Stimulated activated CD4-positive, alpha-beta T cell treated with anti-CD3 and anti-CD28 coated beads, Interleukin-1b, Interleukin-23, amount 100 ng/mL, for 1 hour (primary cell): Measurements from ENCODE around the gene CRABP1.

Experiments used
- DNase-seq, 2 donors: peaks; one replicate each; pipeline ENCODE4 v3.0.0-alpha.2; 2020; ENCODE audit warnings: low read depth in 2 of 2

The CRABP1 gene

GRCh38 chr15:78317145-78317836 lies 22.9 kb upstream of the CRABP1 start:
- DNase-seq = no peak

GRCh38 chr15:78319588-78319987 lies 20.6 kb upstream of the CRABP1 start:
- DNase-seq = no peak

- DNase-seq = no peak
These were observed 20.0 kb upstream of the CRABP1 start for GRCh38 chr15:78320183-78320582.

GRCh38 chr15:78321041-78321570 lies 19.0 kb upstream of the CRABP1 start:
- no peak for DNase-seq

GRCh38 chr15:78321786-78322185 lies 18.4 kb upstream of the CRABP1 start:
- no peak for DNase-seq

- DNase-seq = no peak
These were observed 17.9 kb upstream of the CRABP1 start for GRCh38 chr15:78322243-78322642.

GRCh38 chr15:78322724-78323521 lies 17.2 kb upstream of the CRABP1 start:
- DNase-seq = no peak

GRCh38 chr15:78323693-78324092 lies 16.5 kb upstream of the CRABP1 start:
- DNase-seq = no peak

GRCh38 chr15:78324144-78324543 lies 16.0 kb upstream of the CRABP1 start:
- DNase-seq = no peak

- DNase-seq = no peak
These were observed 14.9 kb upstream of the CRABP1 start for GRCh38 chr15:78325092-78325843.

GRCh38 chr15:78327466-78327865 lies 12.7 kb upstream of the CRABP1 start:
- DNase-seq = no peak

- no peak for DNase-seq
These were observed 10.5 kb upstream of the CRABP1 start for GRCh38 chr15:78329625-78330024.

GRCh38 chr15:78334845-78335244 lies 5.3 kb upstream of the CRABP1 start:
- DNase-seq = no peak

GRCh38 chr15:78335985-78336384 lies 4.2 kb upstream of the CRABP1 start:
- no peak for DNase-seq

- no peak for DNase-seq
These were observed 1.4 kb upstream of the CRABP1 start for GRCh38 chr15:78338781-78339180.

GRCh38 chr15:78339559-78339958 lies 594 bp upstream of the CRABP1 start:
- DNase-seq = no peak

GRCh38 chr15:78341057-78341987 lies 1.2 kb downstream of the CRABP1 start:
- DNase-seq = no peak

- DNase-seq = no peak
These were observed 1.9 kb downstream of the CRABP1 start for GRCh38 chr15:78342021-78342420.

- no peak for DNase-seq
These were observed 3.3 kb downstream of the CRABP1 start for GRCh38 chr15:78343276-78344060.

GRCh38 chr15:78345396-78346125 lies 5.4 kb downstream of the CRABP1 start:
- DNase-seq = no peak
